GM12878 (cell line): ENCODE measurements around the gene EIF2S1. TPM values are rescaled to one million over a fixed set of nuclear protein-coding genes. Genes with fewer than 3 reads are reported as not detected.
A peak's percentile ranks its signal among the peaks of the same experiment; 100 is the strongest.

Experiments
- ATAC-seq: fragments of 200-7000 bp; cut with Tn5 transposase; 3 replicates; pipeline ENCODE4 v1.9.1; 2020; ENCODE audit warnings: mild to moderate bottlenecking, moderate library complexity
- BruUV-seq: library from RNA; stranded (reverse); fragments of 400-500 nt; replicated peaks from 2 replicates; lab custom pipeline; 2021; lab: Mats Ljungman, UMichigan
- CTCF ChIA-PET: fragments of 300-600 bp; sonication (Branson Sonifier 250); formaldehyde crosslinking; extraction: SDS; loops from one replicate; lab custom pipeline; 2021; ENCODE audit warnings: inconsistent platforms; lab: Yijun Ruan, JAX
- POLR2A ChIA-PET: fragments of 350-600 bp; formaldehyde crosslinking; extraction: SDS; loops from one replicate; lab custom pipeline; 2021; ENCODE audit warnings: inconsistent platforms; lab: Charles Lee
- RAD21 ChIA-PET: fragments of 300-600 bp; sonication (Branson Sonifier 250); formaldehyde crosslinking; loops from one replicate; lab custom pipeline; 2023; ENCODE audit warnings: antibody characterized with exemption; ENCODE audit not compliant: unreplicated experiment; lab: Charles Lee
- SMC1A ChIA-PET: fragments of 300-600 bp; sonication (Branson Sonifier 250); formaldehyde crosslinking; loops from one replicate; lab custom pipeline; 2023; ENCODE audit not compliant: unreplicated experiment, uncharacterized antibody; lab: Charles Lee
- DNase-seq: peaks from one replicate; pipeline ENCODE4 v3.0.0-alpha.2; 2011; ENCODE audit warnings: low read depth, low spot score
- FAIRE-seq: peaks from 3 replicates; lab custom pipeline; 2011; peaks lifted over from hg19 to GRCh38; lab: Jason Lieb, UNC
- H2AFZ ChIP-seq: 2 replicates; pipeline ENCODE4 v1.6.0; 2011; ENCODE audit warnings: low read depth, low read length, control low read depth; ENCODE audit not compliant: control insufficient read depth
- H3K27ac ChIP-seq: 2 replicates; pipeline ENCODE4 v1.5.1; 2011; ENCODE audit warnings: control low read depth; ENCODE audit not compliant: control insufficient read depth, insufficient read depth
- H3K27me3 ChIP-seq, 2 experiments: replicated peaks in 1 of 2; 2 replicates each; pipeline versions ENCODE4 v1.6.0 to v1.6.1; 2011; ENCODE audit warnings: low read length in 1 of 2; ENCODE audit not compliant: control insufficient read depth in 2 of 2, insufficient read depth in 2 of 2
- H3K36me3 ChIP-seq, 2 experiments: 2 replicates each; pipeline ENCODE4 v1.5.1; 2011; ENCODE audit warnings: low read length in 1 of 2; ENCODE audit not compliant: control insufficient read depth in 2 of 2, insufficient read depth in 2 of 2
- H3K4me1 ChIP-seq: 2 replicates; pipeline ENCODE4 v1.6.1; 2011; ENCODE audit warnings: mild to moderate bottlenecking, low read length, moderate library complexity, mixed read lengths; ENCODE audit not compliant: control insufficient read depth, insufficient read depth
- H3K4me2 ChIP-seq: 2 replicates; pipeline ENCODE4 v1.6.0; 2011; ENCODE audit warnings: control low read depth; ENCODE audit not compliant: control insufficient read depth, insufficient read depth
- H3K4me3 ChIP-seq: fragments of 200-600 bp; sonication (generic); 2 replicates; pipeline ENCODE4 v1.5.1; 2016
- H3K79me2 ChIP-seq: 2 replicates; pipeline ENCODE4 v1.6.0; 2011; ENCODE audit warnings: low read length; ENCODE audit not compliant: control insufficient read depth, insufficient read depth
- H3K9ac ChIP-seq: 2 replicates; pipeline ENCODE4 v1.8.0; 2011; ENCODE audit warnings: low read length, control low read depth, mixed read lengths; ENCODE audit not compliant: control insufficient read depth, insufficient read depth
- H3K9me3 ChIP-seq: replicated peaks from 3 replicates; pipeline ENCODE4 v1.5.1; 2011; ENCODE audit warnings: mild to moderate bottlenecking, low read length; ENCODE audit not compliant: control insufficient read depth, insufficient read depth
- H4K20me1 ChIP-seq: 2 replicates; pipeline ENCODE4 v1.6.0; 2011; ENCODE audit not compliant: control insufficient read depth, insufficient read depth
- CEBPB ChIP-seq, 2 experiments: fragments of 150-350 bp in 1 of 2; IDR thresholded peaks; 2 replicates each; pipeline ENCODE4 v1.6.1; 2012 to 2014; ENCODE audit warnings: low read depth in 2 of 2, low read length in 2 of 2, borderline replicate concordance in 1 of 2, inconsistent platforms in 1 of 2
- CHD1 ChIP-seq: IDR thresholded peaks from 2 replicates; pipeline ENCODE4 v1.6.1; 2012; ENCODE audit warnings: low read depth, low read length, improper control_type of control experiment
- CTCF ChIP-seq, 3 experiments: IDR thresholded peaks in 2 of 3; conservative IDR thresholded peaks in 1 of 3; 2 replicates each; pipeline ENCODE4 v1.5.1; 2011; ENCODE audit warnings: low read depth in 3 of 3, low read length in 3 of 3, mild to moderate bottlenecking in 3 of 3, control low read depth in 2 of 3, moderate library complexity in 2 of 3, inconsistent platforms in 1 of 3, mixed read lengths in 1 of 3; ENCODE audit not compliant: control insufficient read depth in 2 of 3, insufficient read depth in 1 of 3; ENCODE audit errors: extremely low read depth in 1 of 3
- RAD21 ChIP-seq: IDR thresholded peaks from 2 replicates; pipeline ENCODE4 v1.6.1; 2011; ENCODE audit warnings: mild to moderate bottlenecking, low read depth, low read length, moderate library complexity; ENCODE audit not compliant: insufficient read depth
- ZBTB4 ChIP-seq: fragments of 450-650 bp; formaldehyde crosslinking; IDR thresholded peaks from 2 replicates; pipeline ENCODE4 v1.4.0; 2022; ENCODE audit warnings: mild to moderate bottlenecking, moderate library complexity
- whole genome bisulfite sequencing: methylation state at CpG from one replicate; pipeline ENCODE4 v1.1.6; 2016; ENCODE audit warnings: low lambda C conversion rate; ENCODE audit not compliant: insufficient replicate concordance, insufficient coverage; ENCODE audit errors: missing lambda C conversion rate; 5-methylcytosine and 5-hydroxymethylcytosine counted together
- in situ Hi-C: fragments of 300-500 bp; cut with MboI; formaldehyde crosslinking; loops from 9 replicates; pipeline ENCODE4 v1.14.3; 2018; ENCODE audit warnings: mixed read lengths
- intact Hi-C: fragments of 100-400 bp; cut with micrococcal nuclease; formaldehyde crosslinking; loops from one replicate; pipeline ENCODE4 v1.14.2; 2022; ENCODE audit not compliant: unreplicated experiment
- polyA plus RNA-seq, 11 experiments: library from polyadenylated mRNA; depleted of rRNA in 4 of 11; unstranded in 6 of 11; stranded (reverse) in 5 of 11; fragments of >200 nt; fragmentation: Nextera tagmentation in 4 of 11; fragmentation: Illumina TruSeq in 1 of 11; extraction: Ambion mirVana in 4 of 11; extraction: Trizol in 1 of 11; gene quantifications; 1 replicate in 1 of 11; 2 replicates in 10 of 11; pipeline versions ENCODE4 v1.2.1 to v1.2.3, GENCODE V29; 2011 to 2016; ENCODE audit warnings: inconsistent platforms in 2 of 11, missing spikeins in 2 of 11, low read depth in 1 of 11
- total RNA-seq, 4 experiments: library from RNA; depleted of rRNA in 3 of 4; stranded (reverse); fragments of >200 nt in 3 of 4; fragmentation: Illumina TruSeq in 1 of 4; extraction: Trizol in 1 of 4; gene quantifications; 2 replicates each; pipeline versions ENCODE4 v1.2.1 to v1.2.3, GENCODE V29; 2013 to 2021

Gene EIF2S1
- total and polyA plus RNA-seq, 10 of the 15 experiments (the other 5 are each of a cell fraction or from before 2014, with no cell fraction given), result 155 to 563 (median 262) TPM

- H3K9ac ChIP-seq, result no peak overlapping the region
- no TSS peak for BruUV-seq
- peaks cover 3 to 17% of the 10 kb centered on the region in 2 experiments; a peak in 3 of 4 replicates for H3K36me3 ChIP-seq
- SMC1A ChIA-PET, result no interaction called here
- in situ Hi-C loops (no loop called here), intact Hi-C loops (no loop called here)
- CTCF ChIA-PET, result interaction anchor here (1.0 kb wide), 1 partner anchor 47 kb away, joined by 3 read pairs; no protein-coding TSS in a partner anchor
- no peak for ATAC-seq
- POLR2A ChIA-PET, result no interaction called here
- H3K9me3 ChIP-seq, result no peaks in the 10 kb centered on the region
- H3K4me3 ChIP-seq, result no peak overlapping the region
- H2AFZ ChIP-seq, result no peak overlapping the region
- WGBS, result over 99% methylated on average over 5 of the region's 5 CpGs
- H3K79me2 ChIP-seq, result no peaks in the 10 kb centered on the region
- no peak for DNase-seq
- H3K4me2 ChIP-seq, result no peak overlapping the region
- no peaks in the 10 kb centered on the region for H3K27me3 ChIP-seq
- H4K20me1 ChIP-seq, result no peaks in the 10 kb centered on the region
- no peak for FAIRE-seq
- H3K27ac ChIP-seq, result no peak overlapping the region
- TF ChIP-seq CEBPB (IDR thresholded peaks at IDR 0.05; ENCODE audit: borderline replicate concordance in 1 of 2, low read depth in 2 of 2, low read length in 2 of 2) (no peak), ZBTB4 (CRISPR knock-in tag) (no peak)
- no peaks in the 10 kb centered on the region for H3K4me1 ChIP-seq
- RAD21 ChIA-PET, result no interaction called here
Observed at GRCh38 chr14:67332468-67332867, 27.7 kb upstream of the EIF2S1 start.

GRCh38 chr14:67335781-67336180 lies 24.3 kb upstream of the EIF2S1 start:
- peaks cover 3 to 20% of the 10 kb centered on the region in 2 experiments; a peak in 3 of 4 replicates for H3K36me3 ChIP-seq
- H3K9me3 ChIP-seq, result no peaks in the 10 kb centered on the region
- no peak for FAIRE-seq
- H3K4me1 ChIP-seq, result no peaks in the 10 kb centered on the region
- in situ Hi-C loops (no loop called here), intact Hi-C loops (no loop called here)
- SMC1A ChIA-PET, result interaction anchor here (0.6 to 1.0 kb wide), 2 partner anchors 24 to 55 kb away, joined by 3 read pairs; partner anchors contain the start of genes ATP6V1D and EIF2S1
- H3K4me2 ChIP-seq, result no peak overlapping the region
- H2AFZ ChIP-seq, result no peak overlapping the region
- H3K27me3 ChIP-seq, result no peaks in the 10 kb centered on the region
- no peak overlapping the region for H3K27ac ChIP-seq
- no TSS peak for BruUV-seq
- 100% methylated on average over 2 of the region's 2 CpGs for WGBS
- TF ChIP-seq RAD21 (peak; percentile 35), CTCF (IDR thresholded peaks at IDR 0.05 in 2 of 3, conservative IDR thresholded peaks at IDR 0.05 in 1 of 3; ENCODE audit: control insufficient read depth in 2 of 3, extremely low read depth in 1 of 3, insufficient read depth in 1 of 3, low read depth in 3 of 3, low read length in 3 of 3) (peak; percentile 35 to 41 (median 38); a peak in 3 of 6 replicates), CHD1 (no peak)
- H3K9ac ChIP-seq, result no peak overlapping the region
- H3K4me3 ChIP-seq, result no peak overlapping the region
- ATAC-seq, result 0 out of 3 replicates have a peak, but pooled peaks have one; percentile 35
- POLR2A ChIA-PET, result no interaction called here
- CTCF ChIA-PET, result interaction anchor here (0.9 to 1.6 kb wide), 3 partner anchors 9 to 711 kb away, joined by 3 to 4 read pairs (median 3); no protein-coding TSS in a partner anchor
- no peaks in the 10 kb centered on the region for H4K20me1 ChIP-seq
- DNase-seq, result no peak
- RAD21 ChIA-PET, result interaction anchor here (1.0 kb wide), 1 partner anchor 711 kb away, joined by 3 read pairs; no protein-coding TSS in a partner anchor
- no peaks in the 10 kb centered on the region for H3K79me2 ChIP-seq
